Measurements from ENCODE around the gene TXNRD1.

The TXNRD1 gene

DNA sequence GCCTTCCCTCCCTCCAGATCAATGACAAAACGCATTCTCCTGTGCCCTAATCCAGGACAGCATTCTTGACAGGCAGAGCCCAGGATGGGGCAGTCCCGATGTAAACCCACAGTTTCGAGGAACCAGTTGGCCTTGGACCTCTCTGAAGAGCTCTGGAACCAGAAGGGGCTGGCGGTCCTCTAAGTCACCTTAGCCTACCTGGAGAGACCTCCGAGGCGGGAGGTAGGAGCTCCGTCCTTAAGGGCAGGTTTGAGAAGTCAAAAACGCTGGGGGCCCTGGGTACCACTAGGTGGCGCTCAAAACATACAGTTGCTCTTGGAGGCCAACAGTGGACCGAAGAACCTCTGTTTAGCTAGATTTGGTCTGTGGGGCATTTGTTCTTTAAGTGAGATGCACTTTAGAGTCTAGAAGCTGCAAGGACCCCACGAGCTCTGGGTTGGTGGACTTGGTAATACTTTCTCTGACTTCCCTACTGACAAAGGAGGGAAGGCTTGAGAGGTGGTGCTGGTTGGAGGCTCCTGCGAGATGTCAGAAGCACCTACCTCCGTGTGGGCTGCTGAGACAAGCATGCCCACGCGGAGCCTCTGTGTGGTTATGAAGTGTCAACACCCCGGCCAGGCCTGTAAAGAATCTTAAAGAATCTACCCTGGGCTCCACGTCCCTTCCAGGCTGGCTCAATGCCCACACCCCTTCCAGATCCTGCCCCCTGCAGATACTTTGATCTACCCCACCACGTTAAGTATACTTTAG is 166.3 kb downstream of the TXNRD1 start:
- no peaks in the 10 kb centered on the region for H3K9me3 ChIP-seq (ENCODE audit: control insufficient read depth, low read length)
- no peaks in the 10 kb centered on the region for H3K36me3 ChIP-seq (ENCODE audit: control insufficient read depth, insufficient read depth, low read length)
- no peak overlapping the region for H3K27ac ChIP-seq
- H3K4me2 ChIP-seq (ENCODE audit: low read length) = peak overlapping the region; percentile 31
- H3K27me3 ChIP-seq (ENCODE audit: control insufficient read depth, insufficient read depth, low read length) = no peaks in the 10 kb centered on the region
- peaks cover 4% of the 10 kb centered on the region for H3K4me1 ChIP-seq
- H3K9ac ChIP-seq = no peak overlapping the region
- no peaks in the 10 kb centered on the region for H3K79me2 ChIP-seq
- H3K4me3 ChIP-seq (ENCODE audit: low read depth, low read length) = no peak overlapping the region
- TF ChIP-seq, protein P1, sequence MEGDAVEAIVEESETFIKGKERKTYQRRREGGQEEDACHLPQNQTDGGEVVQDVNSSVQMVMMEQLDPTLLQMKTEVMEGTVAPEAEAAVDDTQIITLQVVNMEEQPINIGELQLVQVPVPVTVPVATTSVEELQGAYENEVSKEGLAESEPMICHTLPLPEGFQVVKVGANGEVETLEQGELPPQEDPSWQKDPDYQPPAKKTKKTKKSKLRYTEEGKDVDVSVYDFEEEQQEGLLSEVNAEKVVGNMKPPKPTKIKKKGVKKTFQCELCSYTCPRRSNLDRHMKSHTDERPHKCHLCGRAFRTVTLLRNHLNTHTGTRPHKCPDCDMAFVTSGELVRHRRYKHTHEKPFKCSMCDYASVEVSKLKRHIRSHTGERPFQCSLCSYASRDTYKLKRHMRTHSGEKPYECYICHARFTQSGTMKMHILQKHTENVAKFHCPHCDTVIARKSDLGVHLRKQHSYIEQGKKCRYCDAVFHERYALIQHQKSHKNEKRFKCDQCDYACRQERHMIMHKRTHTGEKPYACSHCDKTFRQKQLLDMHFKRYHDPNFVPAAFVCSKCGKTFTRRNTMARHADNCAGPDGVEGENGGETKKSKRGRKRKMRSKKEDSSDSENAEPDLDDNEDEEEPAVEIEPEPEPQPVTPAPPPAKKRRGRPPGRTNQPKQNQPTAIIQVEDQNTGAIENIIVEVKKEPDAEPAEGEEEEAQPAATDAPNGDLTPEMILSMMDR (IDR thresholded peaks at IDR 0.05) = peak; percentile 96
- H2AFZ ChIP-seq = peak overlapping the region; percentile 56

DNA sequence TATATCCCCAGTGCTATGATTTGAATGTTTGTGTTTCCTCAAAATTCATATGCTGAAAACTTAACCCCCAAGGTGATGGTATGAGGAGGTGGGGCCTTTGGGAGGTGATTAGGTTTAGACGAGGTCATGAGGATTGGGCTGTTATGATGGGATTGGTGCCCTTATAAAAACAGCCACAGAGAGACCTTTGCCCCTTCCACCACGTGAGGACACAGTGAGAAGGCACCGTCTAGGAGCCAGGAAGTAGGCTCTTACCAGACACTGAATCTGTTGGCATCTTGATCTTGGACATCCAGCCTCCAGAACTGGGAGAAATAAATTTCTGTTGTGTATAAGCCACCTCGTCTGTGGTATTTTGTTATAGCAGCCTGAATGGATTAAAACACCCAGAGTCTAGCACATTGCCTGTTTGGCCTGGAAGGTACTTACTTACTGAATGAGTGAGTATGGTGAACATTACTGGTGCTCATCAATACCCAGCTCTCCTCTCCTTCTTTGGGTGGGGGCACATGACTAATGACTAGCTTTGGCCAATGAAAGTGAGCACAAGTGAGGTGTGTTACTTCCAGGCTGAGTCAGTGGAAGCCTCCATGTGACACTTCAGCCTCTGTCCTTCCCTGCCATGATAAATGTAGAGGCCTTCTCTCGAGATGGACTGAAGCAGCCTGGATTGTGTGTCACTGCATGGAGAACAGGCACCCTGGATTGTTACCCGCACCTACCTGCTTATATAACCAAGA is 168.7 kb downstream of the TXNRD1 start:
- no peak overlapping the region for H2AFZ ChIP-seq
- H3K9me3 ChIP-seq (ENCODE audit: control insufficient read depth, low read length) = no peaks in the 10 kb centered on the region
- no peak overlapping the region for H3K9ac ChIP-seq
- H3K27ac ChIP-seq = no peak overlapping the region
- no peak overlapping the region for H3K4me3 ChIP-seq (ENCODE audit: low read depth, low read length)
- no peaks in the 10 kb centered on the region for H3K27me3 ChIP-seq (ENCODE audit: control insufficient read depth, insufficient read depth, low read length)
- TF ChIP-seq, protein P1 (IDR thresholded peaks at IDR 0.05) = no peak
- no peaks in the 10 kb centered on the region for H3K36me3 ChIP-seq (ENCODE audit: control insufficient read depth, insufficient read depth, low read length)
- H3K4me1 ChIP-seq = peaks cover 4% of the 10 kb centered on the region
- no peaks in the 10 kb centered on the region for H3K79me2 ChIP-seq
- no peak overlapping the region for H3K4me2 ChIP-seq (ENCODE audit: low read length)

- TF ChIP-seq, protein P1 (IDR thresholded peaks at IDR 0.05) = no peak
- H3K4me2 ChIP-seq (ENCODE audit: low read length) = no peak overlapping the region
- H3K4me3 ChIP-seq (ENCODE audit: low read depth, low read length) = no peak overlapping the region
- no peaks in the 10 kb centered on the region for H3K4me1 ChIP-seq
- no peaks in the 10 kb centered on the region for H3K9me3 ChIP-seq (ENCODE audit: control insufficient read depth, low read length)
- H3K36me3 ChIP-seq (ENCODE audit: control insufficient read depth, insufficient read depth, low read length) = no peaks in the 10 kb centered on the region
- H3K79me2 ChIP-seq = no peaks in the 10 kb centered on the region
- no peak overlapping the region for H3K9ac ChIP-seq
- H2AFZ ChIP-seq = no peak overlapping the region
- H3K27ac ChIP-seq = no peak overlapping the region
- H3K27me3 ChIP-seq (ENCODE audit: control insufficient read depth, insufficient read depth, low read length) = no peaks in the 10 kb centered on the region
Observed at GRCh38 chr12:104385510-104385909, 169.9 kb downstream of the TXNRD1 start.

DNA sequence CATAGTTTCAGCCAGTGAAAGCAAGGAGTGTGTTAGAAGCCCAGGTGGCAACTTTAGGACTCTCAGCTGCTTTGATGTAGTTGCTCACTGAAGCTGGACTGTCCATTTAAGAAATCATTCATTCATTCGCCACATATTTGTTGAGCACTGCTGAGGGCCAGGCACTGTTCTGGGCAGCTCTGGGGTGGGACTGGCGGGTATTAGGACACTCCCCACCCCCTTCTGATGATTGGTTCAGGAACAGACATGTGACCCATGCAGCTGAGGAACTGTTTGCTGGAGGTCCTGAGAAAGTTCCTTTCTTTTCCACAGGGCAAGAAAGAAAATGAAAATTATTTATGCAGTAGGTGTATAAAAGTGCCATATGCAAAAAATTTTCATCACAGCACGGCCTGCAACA is 170.9 kb downstream of the TXNRD1 start:
- no peak overlapping the region for H3K27ac ChIP-seq
- H3K27me3 ChIP-seq (ENCODE audit: control insufficient read depth, insufficient read depth, low read length) = no peaks in the 10 kb centered on the region
- H3K36me3 ChIP-seq (ENCODE audit: control insufficient read depth, insufficient read depth, low read length) = no peaks in the 10 kb centered on the region
- no peak overlapping the region for H3K4me3 ChIP-seq (ENCODE audit: low read depth, low read length)
- H3K79me2 ChIP-seq = no peaks in the 10 kb centered on the region
- H3K4me1 ChIP-seq = no peaks in the 10 kb centered on the region
- H2AFZ ChIP-seq = no peak overlapping the region
- no peak overlapping the region for H3K4me2 ChIP-seq (ENCODE audit: low read length)
- H3K9me3 ChIP-seq (ENCODE audit: control insufficient read depth, low read length) = no peaks in the 10 kb centered on the region
- H3K9ac ChIP-seq = no peak overlapping the region
- TF ChIP-seq, protein P1 (IDR thresholded peaks at IDR 0.05) = no peak

Data from parathyroid adenoma (tissue), 2 donors.